GM19240 (cell line): ENCODE measurements around the gene ZNF148.

ENCODE experiments used
- DNase-seq: peaks from one replicate; pipeline ENCODE4 v3.0.0; 2011; ENCODE audit warnings: low spot score; ENCODE audit not compliant: insufficient read length

ZNF148 gene

GRCh38 chr3:125229707-125230106 is 145.4 kb downstream of the ZNF148 start:
- no peak for DNase-seq

GRCh38 chr3:125229168-125229567 is 146.0 kb downstream of the ZNF148 start:
- DNase-seq, result no peak

GRCh38 chr3:125221831-125222230 is 153.3 kb downstream of the ZNF148 start:
- no peak for DNase-seq

GRCh38 chr3:125220727-125221429 is 154.2 kb downstream of the ZNF148 start:
- no peak for DNase-seq

GRCh38 chr3:125220183-125220582 is 154.9 kb downstream of the ZNF148 start:
- DNase-seq, result no peak

- no peak for DNase-seq
Measured at GRCh38 chr3:125219261-125219701, 155.8 kb downstream of the ZNF148 start.

GRCh38 chr3:125214738-125215137 is 160.4 kb downstream of the ZNF148 start:
- no peak for DNase-seq

GRCh38 chr3:125213946-125214542 is 161.1 kb downstream of the ZNF148 start:
- no peak for DNase-seq

GRCh38 chr3:125213364-125213755 is 161.8 kb downstream of the ZNF148 start:
- DNase-seq, result no peak

GRCh38 chr3:125212509-125213363 is 162.4 kb downstream of the ZNF148 start, which contains the start of gene SLC12A8:
Gene SLC12A8 (minus strand): TSS chr3:125212748. CDS start chr3:125211349, 1,399 bp downstream.
- DNase-seq, result no peak

- DNase-seq, result no peak
Measured at GRCh38 chr3:125212091-125212508, 163.0 kb downstream of the ZNF148 start.

- DNase-seq, result no peak
Measured at GRCh38 chr3:125211523-125212090, 163.5 kb downstream of the ZNF148 start.

GRCh38 chr3:125207949-125208568 is 167.1 kb downstream of the ZNF148 start:
- DNase-seq, result no peak

GRCh38 chr3:125207507-125207906 is 167.6 kb downstream of the ZNF148 start:
- no peak for DNase-seq

- no peak for DNase-seq
Measured at GRCh38 chr3:125206934-125207333, 168.2 kb downstream of the ZNF148 start.

GRCh38 chr3:125203731-125204130 is 171.4 kb downstream of the ZNF148 start:
- no peak for DNase-seq

GRCh38 chr3:125202197-125202596 is 172.9 kb downstream of the ZNF148 start:
- no peak for DNase-seq

- DNase-seq, result no peak
Measured at GRCh38 chr3:125200731-125201139, 174.4 kb downstream of the ZNF148 start.

GRCh38 chr3:125194849-125195601 is 180.1 kb downstream of the ZNF148 start:
- DNase-seq, result no peak

- DNase-seq, result no peak
Measured at GRCh38 chr3:125194061-125194848, 180.9 kb downstream of the ZNF148 start.
